Keratinocyte (primary cell): ENCODE data around the gene COIL. TPM values are rescaled to one million over a fixed set of nuclear protein-coding genes. Genes with fewer than 3 reads are reported as not detected.

Experiments
- DNase-seq: peaks from one replicate; pipeline ENCODE4 v3.0.0-alpha.2; 2011; ENCODE audit warnings: low read depth, missing footprints, low spot score
- FAIRE-seq: peaks from 2 replicates; lab custom pipeline; 2011; peaks lifted over from hg19 to GRCh38; lab: Jason Lieb, UNC
- H2AFZ ChIP-seq: 2 replicates; pipeline ENCODE4 v1.6.0; 2012; ENCODE audit warnings: low read length, control low read depth, inconsistent platforms; ENCODE audit not compliant: control insufficient read depth
- H3K27ac ChIP-seq: 2 replicates; pipeline ENCODE4 v1.5.1; 2011; ENCODE audit warnings: low read length; ENCODE audit not compliant: control insufficient read depth, insufficient read depth
- H3K27me3 ChIP-seq: 3 replicates; pipeline ENCODE4 v1.6.0; 2011; ENCODE audit warnings: low read length; ENCODE audit not compliant: control insufficient read depth, insufficient read depth; ENCODE audit errors: extremely low read depth
- H3K36me3 ChIP-seq, 2 experiments: 2 replicates in 1 of 2; 3 replicates in 1 of 2; pipeline ENCODE4 v1.5.1; 2011; ENCODE audit warnings: low read length in 2 of 2, mild to moderate bottlenecking in 1 of 2; ENCODE audit not compliant: control insufficient read depth in 2 of 2, insufficient read depth in 2 of 2; ENCODE audit errors: extremely low read depth in 1 of 2
- H3K4me1 ChIP-seq: 3 replicates; pipeline ENCODE4 v1.5.1; 2011; ENCODE audit warnings: low read length; ENCODE audit not compliant: control insufficient read depth, insufficient read depth; ENCODE audit errors: extremely low read depth
- H3K4me2 ChIP-seq: 3 replicates; pipeline ENCODE4 v1.6.0; 2011; ENCODE audit warnings: low read depth, low read length; ENCODE audit not compliant: control insufficient read depth, insufficient read depth; ENCODE audit errors: extremely low read depth
- H3K4me3 ChIP-seq, 3 experiments: fragments of 200-600 bp in 1 of 3; sonication (generic) in 1 of 3; 2 replicates in 2 of 3; 3 replicates in 1 of 3; pipeline ENCODE4 v1.5.1; 2011 to 2016; ENCODE audit warnings: low read length in 3 of 3, mild to moderate bottlenecking in 3 of 3, control low read depth in 2 of 3, inconsistent platforms in 1 of 3, low read depth in 1 of 3, mixed read lengths in 1 of 3, mixed run types in 1 of 3, moderate library complexity in 1 of 3; ENCODE audit not compliant: control insufficient read depth in 2 of 3, insufficient read depth in 2 of 3; ENCODE audit errors: extremely low read depth in 1 of 3
- H3K79me2 ChIP-seq: 2 replicates; pipeline ENCODE4 v1.6.0; 2012; ENCODE audit warnings: low read length; ENCODE audit not compliant: control insufficient read depth, insufficient read depth
- H3K9ac ChIP-seq: 3 replicates; pipeline ENCODE4 v1.6.0; 2011; ENCODE audit warnings: low read length; ENCODE audit not compliant: control insufficient read depth, insufficient read depth; ENCODE audit errors: extremely low read depth
- H3K9me1 ChIP-seq: 3 replicates; pipeline ENCODE4 v1.6.0; 2011; ENCODE audit warnings: low read length; ENCODE audit not compliant: control insufficient read depth, insufficient read depth; ENCODE audit errors: extremely low read depth
- H3K9me3 ChIP-seq: 2 replicates; pipeline ENCODE4 v1.5.1; 2012; ENCODE audit warnings: low read depth, low read length; ENCODE audit not compliant: control insufficient read depth
- H4K20me1 ChIP-seq: 3 replicates; pipeline ENCODE4 v1.6.0; 2011; ENCODE audit warnings: low read length; ENCODE audit not compliant: control insufficient read depth, insufficient read depth; ENCODE audit errors: extremely low read depth
- EZH2 ChIP-seq: IDR thresholded peaks from one replicate; pipeline ENCODE4 v1.6.1; 2012; ENCODE audit warnings: inconsistent platforms, mild to moderate bottlenecking, low read length, moderate library complexity
- dilution Hi-C: fragments of 300-500 bp; cut with MboI; formaldehyde crosslinking; loops from one replicate; pipeline ENCODE4 v1.7.0; 2020; ENCODE audit warnings: low sequenced_read_pairs; ENCODE audit not compliant: extremely low pct_ligation_motif_present
- polyA plus RNA-seq, 5 experiments: library from polyadenylated mRNA; depleted of rRNA in 3 of 5; stranded (reverse) in 3 of 5; stranded (forward) in 1 of 5; unstranded in 1 of 5; fragments of >200 nt; gene quantifications; 1 replicate in 1 of 5; 2 replicates in 3 of 5; 3 replicates in 1 of 5; pipeline versions ENCODE4 v1.2.1 to v1.2.3, GENCODE V29; 2011 to 2012; ENCODE audit warnings: missing spikeins in 2 of 5, low read depth in 1 of 5, low replicate concordance in 1 of 5
- TF ChIP-seq, protein P1 (sequence below), 3 experiments: IDR thresholded peaks in 1 of 3; conservative IDR thresholded peaks in 1 of 3; optimal IDR thresholded peaks in 1 of 3; 2 replicates in 2 of 3; 3 replicates in 1 of 3; pipeline versions ENCODE3 to v1.5.1; 2011; ENCODE audit warnings: low read length in 3 of 3, mild to moderate bottlenecking in 3 of 3, moderate library complexity in 2 of 3, control low read depth in 1 of 3, inconsistent platforms in 1 of 3; ENCODE audit not compliant: insufficient read depth in 2 of 3; ENCODE audit errors: extremely low read depth in 1 of 3

COIL gene
- polyA plus RNA-seq, 1 donor (not counting 4 experiments of a cell fraction or from before 2014, with no cell fraction given) = 11.6 TPM

- Histone ChIP-seq H3K9me1 (no peaks in the 10 kb centered on the region), H2AFZ (no peak overlapping the region), H3K27ac (no peak overlapping the region), H3K36me3 (peaks cover 1 to 10% of the 10 kb centered on the region in 2 experiments), H4K20me1 (no peaks in the 10 kb centered on the region), H3K79me2 (no peaks in the 10 kb centered on the region), H3K27me3 (no peaks in the 10 kb centered on the region), H3K4me3 (no peak overlapping the region), H3K4me2 (no peak overlapping the region), H3K9me3 (no peaks in the 10 kb centered on the region), H3K9ac (no peak overlapping the region), H3K4me1 (peaks cover 31% of the 10 kb centered on the region)
- dilution Hi-C loops = no loop called here
- FAIRE-seq = no peak
- DNase-seq = no peak
- TF ChIP-seq, protein P1, sequence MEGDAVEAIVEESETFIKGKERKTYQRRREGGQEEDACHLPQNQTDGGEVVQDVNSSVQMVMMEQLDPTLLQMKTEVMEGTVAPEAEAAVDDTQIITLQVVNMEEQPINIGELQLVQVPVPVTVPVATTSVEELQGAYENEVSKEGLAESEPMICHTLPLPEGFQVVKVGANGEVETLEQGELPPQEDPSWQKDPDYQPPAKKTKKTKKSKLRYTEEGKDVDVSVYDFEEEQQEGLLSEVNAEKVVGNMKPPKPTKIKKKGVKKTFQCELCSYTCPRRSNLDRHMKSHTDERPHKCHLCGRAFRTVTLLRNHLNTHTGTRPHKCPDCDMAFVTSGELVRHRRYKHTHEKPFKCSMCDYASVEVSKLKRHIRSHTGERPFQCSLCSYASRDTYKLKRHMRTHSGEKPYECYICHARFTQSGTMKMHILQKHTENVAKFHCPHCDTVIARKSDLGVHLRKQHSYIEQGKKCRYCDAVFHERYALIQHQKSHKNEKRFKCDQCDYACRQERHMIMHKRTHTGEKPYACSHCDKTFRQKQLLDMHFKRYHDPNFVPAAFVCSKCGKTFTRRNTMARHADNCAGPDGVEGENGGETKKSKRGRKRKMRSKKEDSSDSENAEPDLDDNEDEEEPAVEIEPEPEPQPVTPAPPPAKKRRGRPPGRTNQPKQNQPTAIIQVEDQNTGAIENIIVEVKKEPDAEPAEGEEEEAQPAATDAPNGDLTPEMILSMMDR (optimal IDR thresholded peaks at IDR 0.05 in 1 of 3, IDR thresholded peaks at IDR 0.05 in 1 of 3, conservative IDR thresholded peaks at IDR 0.05 in 1 of 3; ENCODE audit: extremely low read depth in 1 of 3, insufficient read depth in 2 of 3, low read length in 3 of 3) = no peak
- no peak for TF ChIP-seq EZH2
Observed at GRCh38 chr17:56933151-56933745, 27.6 kb downstream of the COIL start.

DNA sequence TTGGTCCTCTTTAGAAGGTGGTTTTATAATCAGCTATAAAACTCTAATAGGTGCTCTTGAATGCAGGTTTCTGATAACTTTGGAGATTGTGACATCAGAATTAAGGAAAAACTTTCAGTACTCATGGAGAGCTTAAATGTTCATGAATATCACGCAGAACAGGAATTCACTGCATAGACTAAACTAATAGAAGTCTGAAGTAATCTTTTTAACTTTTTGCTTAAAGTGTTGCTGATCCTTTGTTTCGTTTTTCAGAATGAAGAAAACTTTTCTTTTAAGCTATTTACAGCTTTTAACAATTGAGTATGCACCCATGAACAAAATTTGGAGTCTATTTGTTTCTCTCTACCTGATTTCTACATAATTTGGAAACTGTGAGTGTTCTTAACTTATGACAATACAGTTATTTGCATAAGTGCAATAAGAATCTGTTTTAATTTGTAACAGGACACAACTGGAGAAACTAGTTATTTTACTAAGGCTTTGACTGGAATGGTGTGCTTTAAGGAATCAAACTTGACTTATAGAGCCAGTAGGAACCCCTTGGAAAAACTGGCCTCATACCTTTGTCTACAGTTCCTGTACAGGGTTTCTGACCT is 30.0 kb downstream of the COIL start:
- Histone ChIP-seq H3K27me3 (no peaks in the 10 kb centered on the region), H3K4me3 (no peak overlapping the region), H3K9me1 (no peaks in the 10 kb centered on the region), H3K9ac (no peak overlapping the region), H3K36me3 (peaks cover 1 to 10% of the 10 kb centered on the region in 2 experiments), H4K20me1 (no peaks in the 10 kb centered on the region), H3K79me2 (no peaks in the 10 kb centered on the region), H2AFZ (no peak overlapping the region), H3K9me3 (no peaks in the 10 kb centered on the region), H3K4me1 (peaks cover 11% of the 10 kb centered on the region), H3K27ac (no peak overlapping the region), H3K4me2 (no peak overlapping the region)
- TF ChIP-seq, protein P1 (optimal IDR thresholded peaks at IDR 0.05 in 1 of 3, IDR thresholded peaks at IDR 0.05 in 1 of 3, conservative IDR thresholded peaks at IDR 0.05 in 1 of 3; ENCODE audit: extremely low read depth in 1 of 3, insufficient read depth in 2 of 3, low read length in 3 of 3) = no peak
- no peak for FAIRE-seq
- dilution Hi-C loops = no loop called here
- no peak for DNase-seq
